Heart right ventricle (tissue), 16 donors: ENCODE measurements around the gene SLC27A1. TPM values are rescaled to one million over a fixed set of nuclear protein-coding genes. Genes with fewer than 3 reads are reported as not detected.

Experiments used
- ATAC-seq, 8 donors: fragments of 200-7000 bp; cut with Tn5 transposase; one replicate each; pipeline ENCODE4 v1.9.1; 2020; ENCODE audit warnings: mild to moderate bottlenecking in 8 of 8, moderate library complexity in 8 of 8, moderate number of reproducible peaks in 1 of 8
- DNase-seq, 2 donors: peaks; one replicate each; pipeline ENCODE4 v3.0.0-alpha.2; 2020
- H3K27ac ChIP-seq, 10 donors: fragments of 200-600 bp; sonication (generic) in 2 of 10; one replicate each; pipeline versions ENCODE4 v1.5.0 to v1.8.0; 2020 to 2022; ENCODE audit warnings: mild to moderate bottlenecking in 3 of 10
- H3K27me3 ChIP-seq, 7 donors: fragments of 200-600 bp; one replicate each; pipeline ENCODE4 v1.8.0; 2021 to 2022; ENCODE audit warnings: mild to moderate bottlenecking in 2 of 7
- H3K36me3 ChIP-seq, 9 donors: fragments of 200-600 bp; sonication (generic) in 1 of 9; one replicate each; pipeline versions ENCODE4 v1.5.0 to v1.8.0; 2020 to 2022; ENCODE audit warnings: mild to moderate bottlenecking in 2 of 9
- H3K4me1 ChIP-seq, 9 donors: fragments of 200-600 bp; sonication (generic) in 1 of 9; one replicate each; pipeline versions ENCODE4 v1.5.0 to v1.8.0; 2020 to 2022; ENCODE audit warnings: mild to moderate bottlenecking in 4 of 9
- H3K4me3 ChIP-seq, 10 donors: fragments of 200-600 bp; sonication (generic) in 2 of 10; one replicate each; pipeline versions ENCODE4 v1.5.0 to v1.8.0; 2020 to 2022; ENCODE audit warnings: mild to moderate bottlenecking in 7 of 10, moderate library complexity in 2 of 10
- H3K9me3 ChIP-seq, 11 donors: fragments of 200-600 bp in 10 of 11; sonication (generic) in 2 of 11; one replicate each; pipeline versions ENCODE4 v1.5.0 to v1.8.0; 2013 to 2022; ENCODE audit warnings: mild to moderate bottlenecking in 2 of 11, control low read depth in 1 of 11, moderate library complexity in 1 of 11
- WGBS, 2 donors: extraction: QIAGEN DNeasy Blood & Tissue Kit; methylation state at CpG; one replicate each; pipeline ENCODE4 v1.1.7; 2013; ENCODE audit warnings: inconsistent platforms in 1 of 2; 5-methylcytosine and 5-hydroxymethylcytosine counted together
- intact Hi-C, 10 donors: fragments of 100-400 bp; cut with DNase I; formaldehyde crosslinking; loops; one replicate each; pipeline versions ENCODE4 v1.11.1 to v1.14.2; 2022
- polyA plus RNA-seq, 2 donors: library from polyadenylated mRNA; stranded (reverse); fragments of 200-250 nt; gene quantifications; one replicate each; pipeline ENCODE4 v1.2.3, GENCODE V29; 2013
- total RNA-seq, 10 donors: library from RNA; stranded (reverse); fragmentation: NEBNext Ultra II Directional in 3 of 10; extraction: Animal tissue kit (Norgen Biotek cat#: 25700) in 3 of 10; gene quantifications; one replicate each; pipeline versions ENCODE4 v1.2.1 to v1.2.4, GENCODE V29; 2021 to 2023
- TF ChIP-seq, protein P1 (sequence below), 9 donors: fragments of 200-600 bp; sonication (generic) in 2 of 9; IDR thresholded peaks; one replicate each; pipeline versions ENCODE4 v1.5.0 to v1.8.0; 2021 to 2022; ENCODE audit warnings: antibody characterized with exemption in 9 of 9, mild to moderate bottlenecking in 5 of 9, moderate library complexity in 1 of 9
- donor health status: Arrhythmogenic right ventricular cardiomyopathy.
- donor health status: ischemic (EF 13 %, LVEDD 7.1; RV severe dilation, severe dysfunction).
- donor health status: healthy with polysubstance abuse.
- donor health status: DM: no; HTN: yes; CAD: no.
- donor health status: DM: no; HTN: no; CAD: no.
- donor health status: ischemic (EF 25% LVEDD 6.9; RV normal size, moderate dysfunction).
- donor health status: ischemic (EF 25% LVEDD 5.7; RV mildly dilated, moderate dysfunction).
- donor health status: healthy.
- donor health status: DM: yes; HTN: yes; CAD: no.
- donor health status: Ischemic cardiomyopathy.
- donor health status: ischemic (EF 35%, LVEDD 5.7; RV mildly dilated, moderate dysfunction).
- donor health status: nonischemic (EF 11% LVEDD 7.7; RV severe dilation, severe dysfunction).
- donor health status: DM: yes; HTN: yes; CAD: no.
- donor health status: PGD.
- donor health status: ischemic (EF 29% LVEDD 5.4; RV normal size, mild dysfunction).
- donor health status: nonischemic (EF 23%, LVEDD 6.1; RV moderate dilation, normal function).

The SLC27A1 gene
- total and polyA plus RNA-seq, 12 donors: 16.0 to 78.3 (median 47.2) TPM

DNA sequence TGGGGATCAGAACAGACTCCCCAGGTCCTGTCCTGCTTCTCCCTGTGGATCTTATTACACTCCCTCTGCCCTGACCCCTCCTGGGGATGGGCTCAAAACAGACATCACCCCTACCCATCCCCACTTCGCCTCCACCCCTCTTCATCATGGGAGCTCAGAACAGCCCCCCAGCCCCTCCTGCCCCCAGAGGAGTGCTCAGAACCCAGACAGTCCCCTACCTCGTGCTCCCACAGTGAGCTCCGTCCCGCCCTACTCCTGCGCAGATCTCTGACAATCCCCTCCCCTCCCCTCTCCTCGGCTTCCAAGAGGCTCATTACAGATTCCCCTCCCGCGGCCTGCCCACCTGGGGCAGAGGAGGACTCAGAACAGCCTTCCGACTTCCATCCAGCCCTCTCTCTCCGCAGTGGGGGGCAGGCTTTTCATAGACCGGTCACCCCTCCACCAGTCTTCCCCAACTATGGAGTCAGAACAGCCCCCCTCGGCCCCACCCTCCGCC, 15.7 kb upstream of the SLC27A1 start:
- peak in 3 of 8 donors; percentile 21 to 31 (median 24) for ATAC-seq
- TF ChIP-seq, protein P1, sequence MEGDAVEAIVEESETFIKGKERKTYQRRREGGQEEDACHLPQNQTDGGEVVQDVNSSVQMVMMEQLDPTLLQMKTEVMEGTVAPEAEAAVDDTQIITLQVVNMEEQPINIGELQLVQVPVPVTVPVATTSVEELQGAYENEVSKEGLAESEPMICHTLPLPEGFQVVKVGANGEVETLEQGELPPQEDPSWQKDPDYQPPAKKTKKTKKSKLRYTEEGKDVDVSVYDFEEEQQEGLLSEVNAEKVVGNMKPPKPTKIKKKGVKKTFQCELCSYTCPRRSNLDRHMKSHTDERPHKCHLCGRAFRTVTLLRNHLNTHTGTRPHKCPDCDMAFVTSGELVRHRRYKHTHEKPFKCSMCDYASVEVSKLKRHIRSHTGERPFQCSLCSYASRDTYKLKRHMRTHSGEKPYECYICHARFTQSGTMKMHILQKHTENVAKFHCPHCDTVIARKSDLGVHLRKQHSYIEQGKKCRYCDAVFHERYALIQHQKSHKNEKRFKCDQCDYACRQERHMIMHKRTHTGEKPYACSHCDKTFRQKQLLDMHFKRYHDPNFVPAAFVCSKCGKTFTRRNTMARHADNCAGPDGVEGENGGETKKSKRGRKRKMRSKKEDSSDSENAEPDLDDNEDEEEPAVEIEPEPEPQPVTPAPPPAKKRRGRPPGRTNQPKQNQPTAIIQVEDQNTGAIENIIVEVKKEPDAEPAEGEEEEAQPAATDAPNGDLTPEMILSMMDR (IDR thresholded peaks at IDR 0.05): no peak
- no peak overlapping the region for H3K4me3 ChIP-seq
- H3K9me3 ChIP-seq: no peaks in the 10 kb centered on the region
- no peak for DNase-seq
- 3 to 6% methylated on average over 13 of the region's 13 CpGs for WGBS, 2 donors
- no peaks in the 10 kb centered on the region for H3K36me3 ChIP-seq
- H3K27ac ChIP-seq: no peak overlapping the region
- intact Hi-C loops: loop anchor here in 7 of 10 donors (5.0 to 10.0 kb wide), 6 partner anchors 118 to 403 kb away; partner anchors contain the start of gene RPL18A (in 3 of the 7)
- H3K27me3 ChIP-seq: peaks cover 9 to 81% (median 65%) of the 10 kb centered on the region in 7 donors
- H3K4me1 ChIP-seq: peaks cover 0 to 7% (median 0%) of the 10 kb centered on the region in 9 donors

DNA sequence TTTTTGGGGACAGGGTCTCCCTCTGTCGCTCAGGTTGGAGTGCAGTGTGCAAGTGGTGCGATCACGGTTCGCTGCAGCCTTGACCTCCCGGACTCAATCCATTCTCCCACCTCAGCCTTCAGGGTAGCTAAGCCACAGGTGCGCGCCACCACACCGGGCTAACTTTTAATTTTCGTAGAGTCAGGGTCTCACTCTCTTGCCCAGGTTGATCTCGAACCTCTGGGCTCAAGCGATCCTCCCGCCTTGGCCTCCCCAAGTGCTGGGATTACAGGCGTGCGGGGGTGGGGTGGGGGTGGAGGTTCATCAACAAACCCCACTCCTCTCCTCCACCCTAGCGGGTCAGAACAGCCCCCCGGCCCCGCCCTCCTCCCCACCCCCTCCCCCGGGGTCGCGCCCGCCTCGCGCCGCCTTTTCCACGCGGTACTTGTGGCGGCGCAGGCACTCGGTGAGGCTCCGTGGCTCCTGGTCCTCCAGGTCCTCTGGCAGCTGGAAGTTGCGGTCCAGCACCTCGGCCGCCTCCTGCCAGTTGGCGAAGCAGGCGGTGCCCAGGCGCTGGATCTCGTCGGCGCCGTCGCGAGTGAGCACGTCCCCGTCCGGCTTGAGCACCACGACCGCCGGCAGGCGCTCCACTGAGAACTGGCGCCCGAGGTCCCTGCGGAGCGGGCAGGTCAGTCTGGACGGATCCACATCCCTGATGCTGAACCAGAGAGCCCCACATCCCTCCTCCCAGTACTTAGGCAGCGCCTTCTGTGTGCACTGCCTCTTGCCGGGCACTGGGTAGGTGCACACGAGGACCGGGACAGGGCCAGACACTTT, 14.8 kb upstream of the SLC27A1 start:
- peaks cover 0 to 7% (median 0%) of the 10 kb centered on the region in 9 donors for H3K4me1 ChIP-seq
- intact Hi-C loops: loop anchor here in 7 of 10 donors (10.0 kb wide), 4 partner anchors 119 to 399 kb away; partner anchors contain the start of gene RPL18A (in 2 of the 7)
- H3K4me3 ChIP-seq: no peak overlapping the region
- WGBS, 2 donors: 12 to 13% methylated on average over 55 to 58 of the region's 58 CpGs
- H3K27ac ChIP-seq: no peak overlapping the region
- H3K9me3 ChIP-seq: no peaks in the 10 kb centered on the region
- H3K36me3 ChIP-seq: no peaks in the 10 kb centered on the region
- TF ChIP-seq, protein P1 (IDR thresholded peaks at IDR 0.05): no peak
- no peak for ATAC-seq
- no peak for DNase-seq
- peaks cover 9 to 88% (median 72%) of the 10 kb centered on the region in 7 donors for H3K27me3 ChIP-seq

DNA sequence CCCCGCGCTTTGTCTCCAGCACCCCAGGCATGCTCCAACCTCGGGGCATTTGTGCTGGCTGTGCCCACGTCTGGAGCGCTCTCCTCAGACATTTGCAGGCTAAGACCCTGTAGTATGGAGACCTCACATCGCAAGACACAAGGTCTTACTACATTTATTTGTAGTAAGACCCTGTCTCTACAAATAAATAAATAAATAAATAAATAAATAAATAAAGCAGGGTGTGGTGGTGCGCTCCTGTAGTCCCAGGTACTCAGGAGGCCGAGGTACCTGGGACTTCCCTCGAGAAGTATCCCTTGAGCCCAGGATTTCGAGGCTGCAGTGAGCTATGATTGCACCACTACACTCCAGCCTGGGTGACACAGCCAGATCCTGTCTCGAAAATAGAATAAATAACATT, 14.2 kb upstream of the SLC27A1 start:
- WGBS, 2 donors: 63 to 67% methylated on average over 11 of the region's 11 CpGs
- TF ChIP-seq, protein P1 (IDR thresholded peaks at IDR 0.05): no peak
- Histone ChIP-seq H3K4me1 (peaks cover 0 to 7% (median 0%) of the 10 kb centered on the region in 9 donors), H3K27ac (no peak overlapping the region), H3K36me3 (no peaks in the 10 kb centered on the region), H3K9me3 (no peaks in the 10 kb centered on the region), H3K27me3 (peaks cover 9 to 93% (median 75%) of the 10 kb centered on the region in 7 donors), H3K4me3 (no peak overlapping the region)
- DNase-seq (no peak), ATAC-seq (no peak)
- intact Hi-C loops: loop anchor here in 7 of 10 donors (10.0 kb wide), 4 partner anchors 119 to 399 kb away; partner anchors contain the start of gene RPL18A (in 2 of the 7)

DNA sequence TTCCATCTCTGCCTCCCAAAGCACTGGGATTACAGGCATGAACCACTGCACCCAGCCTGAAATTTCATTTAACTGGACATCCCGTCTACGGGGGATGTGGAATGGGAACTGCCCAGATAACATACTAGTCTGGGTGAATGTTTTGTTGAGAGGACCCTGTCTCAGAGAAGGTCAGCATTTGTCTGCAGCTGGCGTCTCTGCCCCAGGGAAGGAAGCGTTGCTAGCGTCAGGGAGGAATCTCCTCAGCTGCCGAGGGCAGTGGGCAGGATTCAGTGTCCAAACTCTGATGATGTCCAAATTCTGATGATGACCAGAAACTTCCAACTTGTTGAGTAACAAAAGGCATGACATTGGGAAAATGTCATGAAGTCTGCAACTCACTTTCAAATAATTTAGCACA, 12.7 kb upstream of the SLC27A1 start:
- intact Hi-C loops: loop anchor here in 7 of 10 donors (10.0 kb wide), 4 partner anchors 117 to 397 kb away; partner anchors contain the start of gene RPL18A (in 2 of the 7)
- WGBS, 2 donors: 21 to 25% methylated on average over 6 of the region's 6 CpGs
- Histone ChIP-seq H3K36me3 (no peaks in the 10 kb centered on the region), H3K27ac (no peak overlapping the region), H3K4me1 (peaks cover 0 to 7% (median 0%) of the 10 kb centered on the region in 9 donors), H3K4me3 (no peak overlapping the region), H3K27me3 (peaks cover 9 to 87% (median 73%) of the 10 kb centered on the region in 7 donors), H3K9me3 (no peaks in the 10 kb centered on the region)
- ATAC-seq (no peak), DNase-seq (no peak)
- TF ChIP-seq, protein P1 (IDR thresholded peaks at IDR 0.05): no peak
